Measurements from ENCODE around the gene WIF1.

DNA sequence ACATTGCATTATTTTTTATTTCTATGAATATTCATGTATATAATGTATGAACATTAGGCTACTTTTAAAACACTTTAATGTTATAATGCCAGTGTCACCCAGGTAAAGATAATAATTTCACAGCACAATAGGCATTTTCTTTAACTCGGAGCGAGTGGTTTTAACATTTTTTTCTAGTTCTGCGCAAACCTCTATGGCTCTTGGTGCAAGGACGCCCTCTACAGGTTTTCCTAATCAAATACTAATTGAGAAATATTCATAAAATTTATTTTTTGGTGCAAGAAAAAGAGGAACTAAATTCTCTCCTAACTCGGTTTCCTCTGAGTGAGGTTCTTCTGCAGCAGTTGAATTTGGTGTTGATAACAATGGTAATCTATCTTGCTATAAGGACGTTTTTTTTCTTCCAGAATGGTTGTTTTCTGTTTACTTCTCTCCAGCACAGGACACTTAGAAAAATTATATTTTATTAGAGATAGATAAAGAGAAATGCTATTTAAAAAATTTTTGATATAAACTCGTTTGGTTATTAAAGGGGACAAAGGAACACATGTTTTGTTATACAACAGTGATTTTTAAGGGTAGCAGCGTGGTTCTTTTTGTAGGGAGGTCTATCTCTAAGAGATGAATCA is 2.4 kb upstream of the WIF1 start:
- TF ChIP-seq, protein P1, sequence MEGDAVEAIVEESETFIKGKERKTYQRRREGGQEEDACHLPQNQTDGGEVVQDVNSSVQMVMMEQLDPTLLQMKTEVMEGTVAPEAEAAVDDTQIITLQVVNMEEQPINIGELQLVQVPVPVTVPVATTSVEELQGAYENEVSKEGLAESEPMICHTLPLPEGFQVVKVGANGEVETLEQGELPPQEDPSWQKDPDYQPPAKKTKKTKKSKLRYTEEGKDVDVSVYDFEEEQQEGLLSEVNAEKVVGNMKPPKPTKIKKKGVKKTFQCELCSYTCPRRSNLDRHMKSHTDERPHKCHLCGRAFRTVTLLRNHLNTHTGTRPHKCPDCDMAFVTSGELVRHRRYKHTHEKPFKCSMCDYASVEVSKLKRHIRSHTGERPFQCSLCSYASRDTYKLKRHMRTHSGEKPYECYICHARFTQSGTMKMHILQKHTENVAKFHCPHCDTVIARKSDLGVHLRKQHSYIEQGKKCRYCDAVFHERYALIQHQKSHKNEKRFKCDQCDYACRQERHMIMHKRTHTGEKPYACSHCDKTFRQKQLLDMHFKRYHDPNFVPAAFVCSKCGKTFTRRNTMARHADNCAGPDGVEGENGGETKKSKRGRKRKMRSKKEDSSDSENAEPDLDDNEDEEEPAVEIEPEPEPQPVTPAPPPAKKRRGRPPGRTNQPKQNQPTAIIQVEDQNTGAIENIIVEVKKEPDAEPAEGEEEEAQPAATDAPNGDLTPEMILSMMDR (conservative IDR thresholded peaks at IDR 0.05): peak; percentile 90
- no peak for TF ChIP-seq EZH2 (IDR thresholded peaks at IDR 0.05; ENCODE audit: low read depth)

All from PC-9 (cell line).